ENCODE measurements around the gene CHIA.

GRCh38 chr1:111294390-111294789 lies 3.7 kb downstream of the CHIA start:
- TF ChIP-seq EZH2phosphoT487 (IDR thresholded peaks at IDR 0.05; ENCODE audit: insufficient read depth, low read depth) = no peak
- no peak for TF ChIP-seq EZH2 (IDR thresholded peaks at IDR 0.05; ENCODE audit: insufficient read depth, poor library complexity, severe bottlenecking)

Measured in GM23248 (cell line).